Diencephalon (tissue), 1 donor: ENCODE data around the gene BPIFB4. TPM values are rescaled to one million over a fixed set of nuclear protein-coding genes. Genes with fewer than 3 reads are reported as not detected.

Source experiments
- total RNA-seq: library from RNA; depleted of rRNA; stranded (reverse); fragments of >200 nt; gene quantifications from one replicate; pipeline ENCODE4 v1.2.3, GENCODE V29; 2014

The BPIFB4 gene
- total RNA-seq: not detected

DNA sequence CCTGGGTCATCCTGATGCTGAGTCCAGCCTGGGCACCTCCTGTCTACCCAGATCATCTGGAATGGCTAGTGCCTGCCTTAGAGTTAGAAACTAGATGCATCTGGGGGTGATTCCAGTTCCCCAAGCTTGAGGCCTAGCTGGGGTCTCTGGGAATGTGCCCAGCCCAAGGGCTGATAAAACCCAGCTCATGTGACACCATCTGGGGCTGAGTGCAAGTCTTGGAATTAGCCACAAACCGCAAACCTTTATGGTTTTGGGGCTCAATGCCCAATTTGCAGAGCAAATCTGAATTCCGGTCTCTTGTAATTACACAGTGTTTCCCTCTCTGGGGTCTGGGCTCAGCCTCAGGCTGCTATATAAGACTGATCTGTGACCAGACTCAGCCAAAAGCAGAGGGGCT, at the start of gene BPIFB4:
Gene BPIFB4, plus strand, starts transcription at position 385 of the 400 bp plus-strand sequence. CDS start 1,884 bp downstream, outside the sequence.

GRCh38 chr20:33031531-33031930, 47.9 kb upstream of the BPIFB4 start, which contains the start of gene BPIFB6:
TSS of gene BPIFB6 (plus strand) at chr20:33031648. CDS start at chr20:33031648, 0 bp downstream.

GRCh38 chr20:33053291-33054106, 25.9 kb upstream of the BPIFB4 start, which contains the start of gene BPIFB3:
TSS of gene BPIFB3 (plus strand) at chr20:33053903. CDS start at chr20:33055436, 1,533 bp downstream.

Other genes with a start within 250 kb of the BPIFB4 start
- gene EFCAB8, start 220.7 kb upstream of the BPIFB4 start, total RNA-seq: not detected
- gene SUN5, start 75.2 kb upstream of the BPIFB4 start, total RNA-seq: not detected
- gene BPIFB2, start 71.9 kb upstream of the BPIFB4 start, total RNA-seq: not detected
- not detected for gene BPIFB6, start 48.0 kb upstream of the BPIFB4 start, total RNA-seq
- gene BPIFB3, start 25.7 kb upstream of the BPIFB4 start, total RNA-seq: not detected
- not detected for gene BPIFA2, start 88.5 kb downstream of the BPIFB4 start, total RNA-seq
- gene BPIFA3, start 137.7 kb downstream of the BPIFB4 start, total RNA-seq: not detected
- gene BPIFA1, start 156.4 kb downstream of the BPIFB4 start, total RNA-seq: not detected
- not detected for gene BPIFB1, start 203.6 kb downstream of the BPIFB4 start, total RNA-seq